Activated T-cell treated with anti-CD3 and anti-CD28 coated beads for 48 hours (primary cell): ENCODE results near the gene OXNAD1.
A peak's percentile ranks its signal among the peaks of the same experiment; 100 is the strongest.

ENCODE experiments used
- DNase-seq: peaks from one replicate; pipeline ENCODE4 v3.0.0-alpha.2; 2020; ENCODE audit warnings: low read depth

The OXNAD1 gene

GRCh38 chr3:16264708-16265454 is at the start of gene OXNAD1, which contains the start of gene DPH3:
TSS of gene OXNAD1 (plus strand) at chr3:16265212. CDS start at chr3:16270953, 5,741 bp downstream.
TSS of gene DPH3 (minus strand) at chr3:16264943. CDS start at chr3:16264876, 67 bp downstream.
- peak; percentile 98 for DNase-seq

GRCh38 chr3:16216373-16216935 is 48.6 kb upstream of the OXNAD1 start:
- DNase-seq: no peak

GRCh38 chr3:16219777-16220176 is 45.2 kb upstream of the OXNAD1 start:
- DNase-seq: no peak

- DNase-seq: no peak
Measured at GRCh38 chr3:16221990-16222389, 43.0 kb upstream of the OXNAD1 start.

GRCh38 chr3:16222547-16222946 is 42.5 kb upstream of the OXNAD1 start:
- DNase-seq: no peak

GRCh38 chr3:16224325-16224724 is 40.7 kb upstream of the OXNAD1 start:
- no peak for DNase-seq

GRCh38 chr3:16227566-16227965 is 37.4 kb upstream of the OXNAD1 start:
- DNase-seq: no peak

GRCh38 chr3:16229681-16230080 is 35.3 kb upstream of the OXNAD1 start:
- DNase-seq: no peak

- DNase-seq: no peak
Measured at GRCh38 chr3:16231983-16232382, 33.0 kb upstream of the OXNAD1 start.

- DNase-seq: no peak
Measured at GRCh38 chr3:16233806-16234205, 31.2 kb upstream of the OXNAD1 start.

GRCh38 chr3:16234281-16234680 is 30.7 kb upstream of the OXNAD1 start:
- no peak for DNase-seq

- DNase-seq: no peak
Measured at GRCh38 chr3:16236030-16236639, 28.9 kb upstream of the OXNAD1 start.

- DNase-seq: no peak
Measured at GRCh38 chr3:16236856-16237393, 28.1 kb upstream of the OXNAD1 start.

- no peak for DNase-seq
Measured at GRCh38 chr3:16239086-16239770, 25.8 kb upstream of the OXNAD1 start.

GRCh38 chr3:16239780-16240179 is 25.2 kb upstream of the OXNAD1 start:
- DNase-seq: no peak

- DNase-seq: no peak
Measured at GRCh38 chr3:16240229-16241023, 24.6 kb upstream of the OXNAD1 start.

- DNase-seq: no peak
Measured at GRCh38 chr3:16241225-16241624, 23.8 kb upstream of the OXNAD1 start.

GRCh38 chr3:16242177-16242576 is 22.8 kb upstream of the OXNAD1 start:
- no peak for DNase-seq

- no peak for DNase-seq
Measured at GRCh38 chr3:16243706-16244490, 21.1 kb upstream of the OXNAD1 start.

- DNase-seq: no peak
Measured at GRCh38 chr3:16245609-16246008, 19.4 kb upstream of the OXNAD1 start.
